ENCODE results near the gene FSTL4.

Gene FSTL4

GRCh38 chr5:133610489-133611356 lies 1.6 kb downstream of the FSTL4 start:
- DNase-seq (ENCODE audit: low read depth) = peak; percentile 15

- no peak for DNase-seq (ENCODE audit: low read depth)
These were observed 4.9 kb downstream of the FSTL4 start for GRCh38 chr5:133607451-133607850.

- no peak for DNase-seq (ENCODE audit: low read depth)
These were observed 5.5 kb downstream of the FSTL4 start for GRCh38 chr5:133606835-133607234.

GRCh38 chr5:133605323-133605722 lies 7.0 kb downstream of the FSTL4 start:
- DNase-seq (ENCODE audit: low read depth) = no peak

- DNase-seq (ENCODE audit: low read depth) = no peak
These were observed 8.6 kb downstream of the FSTL4 start for GRCh38 chr5:133603711-133604110.

- no peak for DNase-seq (ENCODE audit: low read depth)
These were observed 9.4 kb downstream of the FSTL4 start for GRCh38 chr5:133602835-133603380.

- DNase-seq (ENCODE audit: low read depth) = no peak
These were observed 12.7 kb downstream of the FSTL4 start for GRCh38 chr5:133599600-133599999.

GRCh38 chr5:133599044-133599443 lies 13.3 kb downstream of the FSTL4 start:
- no peak for DNase-seq (ENCODE audit: low read depth)

GRCh38 chr5:133596049-133596448 lies 16.3 kb downstream of the FSTL4 start:
- DNase-seq (ENCODE audit: low read depth) = no peak

- DNase-seq (ENCODE audit: low read depth) = no peak
These were observed 16.9 kb downstream of the FSTL4 start for GRCh38 chr5:133595465-133595864.

GRCh38 chr5:133589286-133589685 lies 23.1 kb downstream of the FSTL4 start:
- DNase-seq (ENCODE audit: low read depth) = no peak

GRCh38 chr5:133582971-133583370 lies 29.4 kb downstream of the FSTL4 start:
- no peak for DNase-seq (ENCODE audit: low read depth)

GRCh38 chr5:133581918-133582317 lies 30.4 kb downstream of the FSTL4 start:
- DNase-seq (ENCODE audit: low read depth) = no peak

GRCh38 chr5:133581348-133581747 lies 31.0 kb downstream of the FSTL4 start:
- DNase-seq (ENCODE audit: low read depth) = no peak

- DNase-seq (ENCODE audit: low read depth) = no peak
These were observed 31.7 kb downstream of the FSTL4 start for GRCh38 chr5:133580618-133581017.

GRCh38 chr5:133579766-133580165 lies 32.6 kb downstream of the FSTL4 start:
- no peak for DNase-seq (ENCODE audit: low read depth)

- no peak for DNase-seq (ENCODE audit: low read depth)
These were observed 43.0 kb downstream of the FSTL4 start for GRCh38 chr5:133569347-133569746.

- no peak for DNase-seq (ENCODE audit: low read depth)
These were observed 46.3 kb downstream of the FSTL4 start for GRCh38 chr5:133565993-133566392.

GRCh38 chr5:133564921-133565565 lies 47.3 kb downstream of the FSTL4 start:
- no peak for DNase-seq (ENCODE audit: low read depth)

- DNase-seq (ENCODE audit: low read depth) = no peak
These were observed 49.8 kb downstream of the FSTL4 start for GRCh38 chr5:133562554-133562953.

GRCh38 chr5:133559960-133560359 lies 52.4 kb downstream of the FSTL4 start:
- DNase-seq (ENCODE audit: low read depth) = no peak

GRCh38 chr5:133556551-133556950 lies 55.8 kb downstream of the FSTL4 start:
- no peak for DNase-seq (ENCODE audit: low read depth)

GRCh38 chr5:133554279-133554678 lies 58.1 kb downstream of the FSTL4 start:
- DNase-seq (ENCODE audit: low read depth) = no peak
